Measurements from ENCODE around the gene ROR1. TPM values are rescaled to one million over a fixed set of nuclear protein-coding genes. Genes with fewer than 3 reads are reported as not detected.

The ROR1 gene
- total and polyA plus RNA-seq, 2 of the 4 experiments (the other 2 are of a cell fraction), result 4.4 to 10.0 TPM

DNA sequence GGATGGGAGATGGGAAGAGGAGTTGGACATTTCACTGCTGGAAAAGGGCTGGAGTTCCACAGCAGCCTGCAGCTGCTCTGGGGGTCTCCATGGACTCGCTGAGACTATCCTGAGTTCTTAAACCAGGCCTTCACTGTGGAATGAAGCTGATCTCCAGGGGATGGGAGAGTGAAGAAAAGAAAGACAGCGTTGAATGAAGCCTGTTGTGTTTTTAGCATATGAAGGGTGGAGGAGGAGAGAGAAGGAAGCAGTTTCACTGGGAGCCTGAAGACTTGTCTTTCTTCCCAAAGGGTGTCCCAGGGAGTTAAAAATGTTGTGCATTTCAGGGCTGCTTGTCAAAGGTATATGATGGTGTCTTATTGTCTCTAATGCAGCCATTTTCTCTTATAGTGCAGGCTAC lies 9.2 kb downstream of the ROR1 start:
- Histone ChIP-seq H2BK15ac (ENCODE audit: low read depth, low read length) (no peak overlapping the region), H2AK9ac (replicated peaks; ENCODE audit: low read depth, low read length, poor library complexity) (no peak overlapping the region), H4K8ac (ENCODE audit: low read depth in 2 of 2, low read length in 2 of 2) (no peak overlapping the region), H2BK20ac (ENCODE audit: low read depth, low read length) (no peak overlapping the region; the same call in 1 of the 2 replicates), H3K4me1 (ENCODE audit: control insufficient read depth, insufficient read depth, low read length) (peaks cover 11% of the 10 kb centered on the region), H3K14ac (replicated peaks; ENCODE audit: low read depth, low read length) (no peak overlapping the region), H3K36me3 (ENCODE audit: control insufficient read depth, insufficient read depth, low read length) (no peaks in the 10 kb centered on the region), H3K9me1 (ENCODE audit: insufficient read depth, low read length) (peaks cover 5% of the 10 kb centered on the region; the same call in 1 of the 2 replicates), H3K27me3 (ENCODE audit: control insufficient read depth, insufficient read depth, low read length) (peaks cover 2% of the 10 kb centered on the region; the same call in 1 of the 2 replicates), H3K4me3 (ENCODE audit: insufficient read depth, low read depth, low read length) (no peak overlapping the region), H3K4ac (ENCODE audit: low read depth, low read length) (no peak overlapping the region), H4K5ac (ENCODE audit: low read depth, low read length) (no peak overlapping the region), H3K18ac (ENCODE audit: low read depth, low read length) (no peak overlapping the region), H2BK120ac (ENCODE audit: low read depth, low read length) (no peak overlapping the region), H3K27ac (ENCODE audit: insufficient read depth, low read length) (no peak overlapping the region), H3K9ac (ENCODE audit: low read depth, low read length) (no peak overlapping the region), H3K56ac (ENCODE audit: extremely low read depth, insufficient read depth, low read length) (no peak overlapping the region), H3K79me1 (ENCODE audit: low read depth in 1 of 2, low read length in 2 of 2) (peaks cover 12 to 16% of the 10 kb centered on the region in 2 experiments; a peak in 2 of 4 replicates), H4K91ac (ENCODE audit: insufficient read depth, low read depth, low read length) (no peak overlapping the region), H2BK5ac (ENCODE audit: low read depth, low read length, poor library complexity, severe bottlenecking) (no peak overlapping the region), H2AK5ac (ENCODE audit: low read depth, low read length) (no peak overlapping the region), H3K23ac (ENCODE audit: low read depth, low read length) (no peak overlapping the region), H3K4me2 (ENCODE audit: low read depth, low read length) (no peak overlapping the region), H3K9me3 (ENCODE audit: control insufficient read depth, insufficient read depth, low read length) (no peaks in the 10 kb centered on the region), H2AFZ (replicated peaks; ENCODE audit: low read length, poor library complexity) (no peak overlapping the region), H4K20me1 (ENCODE audit: insufficient read depth, low read length) (peaks cover 3% of the 10 kb centered on the region; the same call in 1 of the 2 replicates)
- ATAC-seq (ENCODE audit: low read depth) (no peak), DNase-seq (no peak)
- ChIA-PET POLR2A (ENCODE audit: unreplicated experiment) (no interaction called here), CTCF (no interaction called here)
- dilution Hi-C loops (cut with HindIII; ENCODE audit: low sequenced_read_pairs, unreplicated experiment) (no loop called here), intact Hi-C loops (cut with micrococcal nuclease) (no loop called here), in situ Hi-C loops (cut with MboI; ENCODE audit: low sequenced_read_pairs) (no loop called here)
- BruUV-seq (replicated peaks), result no TSS peak
- TF ChIP-seq MAFK (IDR thresholded peaks at IDR 0.05; ENCODE audit: low read depth, low read length), result no peak
- TF ChIP-seq POLR2A (IDR thresholded peaks at IDR 0.05; ENCODE audit: low read depth, low read length), result no peak
- TF ChIP-seq NFE2L2 (IDR thresholded peaks at IDR 0.05; ENCODE audit: low read depth, low read length), result no peak
- no peak for TF ChIP-seq BHLHE40 (IDR thresholded peaks at IDR 0.05; ENCODE audit: low read depth, low read length)
- no CpG with 5 or more reads among the region's 2 CpGs for WGBS, 2 experiments (ENCODE audit: extremely low coverage in 2 of 2, insufficient read length in 1 of 2)
